HG03103 (cell line): Measurements from ENCODE around the gene PGAM2.

ENCODE experiments used
- ATAC-seq: cut with Tn5 transposase; IDR thresholded peaks from one replicate; pipeline ENCODE4 v1.9.1; 2021; ENCODE audit warnings: low read depth; ENCODE audit not compliant: unreplicated experiment

The PGAM2 gene

DNA sequence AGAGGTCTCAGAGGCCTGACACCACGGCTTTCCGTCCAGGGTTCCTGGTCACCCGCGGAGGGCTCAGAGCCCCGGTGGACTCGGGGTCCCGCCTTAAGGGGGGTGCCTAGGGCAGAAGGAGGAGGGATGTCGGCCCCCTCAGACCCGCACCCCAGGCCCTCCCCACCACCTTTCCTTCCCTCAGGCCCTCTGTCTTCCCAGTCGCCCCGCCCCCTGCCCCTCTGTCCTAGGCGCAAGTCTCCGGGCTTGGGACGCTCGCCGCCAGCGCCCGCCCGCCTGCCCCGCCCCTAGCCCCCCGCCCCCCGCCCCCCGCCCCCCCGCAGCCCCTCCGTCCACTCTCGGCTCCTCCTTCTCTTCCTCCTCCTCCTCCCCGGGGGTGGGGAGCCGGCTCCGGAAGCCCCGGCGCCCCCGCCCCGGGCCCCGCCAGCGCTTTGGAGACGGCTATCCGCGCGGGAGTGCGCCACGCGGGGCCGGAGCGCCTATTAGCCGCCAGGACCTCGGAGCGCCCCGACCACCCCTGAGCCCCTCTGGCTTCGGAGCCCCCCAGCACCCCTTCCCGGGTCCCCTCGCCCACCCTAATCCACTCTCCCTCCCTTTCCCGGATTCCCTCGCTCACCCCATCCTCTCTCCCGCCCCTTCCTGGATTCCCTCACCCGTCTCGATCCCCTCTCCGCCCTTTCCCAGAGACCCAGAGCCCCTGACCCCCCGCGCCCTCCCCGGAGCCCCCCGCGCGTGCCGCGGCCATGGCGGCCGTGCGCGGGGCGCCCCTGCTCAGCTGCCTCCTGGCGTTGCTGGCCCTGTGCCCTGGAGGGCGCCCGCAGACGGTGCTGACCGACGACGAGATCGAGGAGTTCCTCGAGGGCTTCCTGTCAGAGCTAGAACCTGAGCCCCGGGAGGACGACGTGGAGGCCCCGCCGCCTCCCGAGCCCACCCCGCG lies 38.8 kb upstream of the PGAM2 start, which contains the start of gene AEBP1:
Gene AEBP1 (plus strand): TSS at position 423 of the 937 bp plus-strand sequence. CDS start 321 bp downstream, at position 744.
- no peak for ATAC-seq

DNA sequence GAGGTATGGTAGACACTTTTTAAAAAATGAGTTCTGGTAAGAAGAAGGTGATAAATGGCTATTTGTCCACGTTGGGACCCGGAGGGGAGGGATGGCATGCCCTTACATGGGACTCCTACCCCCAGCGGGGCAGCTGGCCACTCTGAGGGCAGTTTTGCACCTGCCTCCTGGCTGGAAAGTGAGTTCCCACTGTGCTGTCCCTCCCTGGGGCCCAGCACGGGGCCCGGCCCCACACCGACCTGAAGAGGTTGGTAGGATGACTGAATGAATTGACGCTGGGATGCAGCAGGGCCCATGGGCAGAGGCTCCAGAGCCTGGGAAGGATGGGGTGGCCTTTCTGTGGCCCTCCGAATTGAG lies 38.2 kb upstream of the PGAM2 start:
- ATAC-seq: no peak

DNA sequence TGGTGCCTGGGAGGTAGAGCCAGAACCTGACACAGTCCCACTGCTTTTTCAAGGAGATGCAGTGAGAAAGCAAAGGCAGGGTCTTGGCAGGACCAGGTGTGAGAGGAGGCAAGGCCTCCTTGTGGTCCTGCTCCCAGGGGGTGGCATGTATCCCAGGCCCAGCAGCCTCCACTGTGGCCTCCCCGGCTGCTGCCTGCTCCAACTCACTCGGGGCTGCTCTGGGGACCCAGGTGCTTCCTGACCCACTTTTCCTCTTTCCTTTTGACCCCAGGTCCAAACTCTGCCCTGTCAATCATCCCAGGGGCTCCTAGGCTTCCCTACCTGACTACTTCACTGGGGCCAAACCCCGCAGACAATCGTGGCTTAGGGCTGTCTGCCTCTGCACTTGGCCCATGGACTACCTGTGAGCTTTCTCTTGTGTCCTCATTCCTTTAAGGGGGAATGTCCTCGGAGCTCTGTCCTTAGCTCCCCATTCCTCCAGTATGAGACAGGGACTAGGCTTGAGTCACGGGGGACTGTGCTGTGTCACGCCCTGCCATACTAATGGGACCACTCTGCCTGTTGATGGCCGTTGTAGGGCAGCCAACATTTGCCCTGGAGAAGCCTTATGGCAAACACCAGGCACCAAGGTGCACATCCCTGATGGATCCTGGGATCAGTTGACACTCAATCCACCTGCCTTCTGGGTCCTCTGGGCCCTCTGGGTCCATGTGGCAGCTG lies 37.6 kb upstream of the PGAM2 start:
- ATAC-seq: no peak

DNA sequence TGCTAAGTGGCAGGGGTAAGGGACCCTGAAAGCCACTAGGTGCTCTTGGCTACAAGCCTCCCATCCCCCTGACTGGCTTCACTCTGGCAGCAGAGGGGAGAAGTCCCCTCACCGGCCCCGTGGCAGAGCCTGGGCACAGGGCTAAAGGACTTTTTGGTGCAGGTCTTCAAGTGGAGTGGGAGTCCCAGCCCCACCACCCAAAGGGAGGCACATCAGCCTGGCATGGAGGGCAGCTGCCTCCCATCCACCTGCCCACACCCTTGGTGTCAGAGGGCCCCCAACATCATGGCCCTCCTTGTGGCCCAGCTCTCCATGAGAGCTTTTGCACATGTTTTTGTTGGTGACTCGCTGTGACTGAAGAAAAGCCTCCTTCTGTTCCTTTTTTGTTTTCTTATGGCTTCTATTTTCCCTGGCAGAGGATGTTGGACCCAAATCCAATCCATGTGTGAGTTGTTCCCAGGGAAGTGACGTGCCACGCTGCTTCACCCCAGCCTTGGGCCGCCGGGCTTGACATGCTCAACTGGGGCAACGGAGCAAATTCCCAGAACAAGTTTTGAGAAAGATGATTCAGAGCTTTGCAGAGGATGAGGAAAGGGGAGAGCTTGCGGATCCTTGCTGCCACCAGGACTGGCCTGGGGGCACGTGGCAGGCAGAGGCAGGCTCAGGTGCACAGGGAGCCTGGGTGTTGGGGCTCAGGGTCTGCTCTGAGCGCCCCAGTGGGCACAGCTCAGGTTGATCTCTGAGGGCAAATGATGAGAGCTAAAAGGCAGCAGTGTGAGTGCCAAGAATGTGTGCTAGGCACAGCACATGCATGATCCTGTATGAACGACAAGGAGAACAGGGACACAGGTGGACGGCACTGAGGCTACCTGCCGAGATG lies 36.8 kb upstream of the PGAM2 start:
- ATAC-seq: no peak

DNA sequence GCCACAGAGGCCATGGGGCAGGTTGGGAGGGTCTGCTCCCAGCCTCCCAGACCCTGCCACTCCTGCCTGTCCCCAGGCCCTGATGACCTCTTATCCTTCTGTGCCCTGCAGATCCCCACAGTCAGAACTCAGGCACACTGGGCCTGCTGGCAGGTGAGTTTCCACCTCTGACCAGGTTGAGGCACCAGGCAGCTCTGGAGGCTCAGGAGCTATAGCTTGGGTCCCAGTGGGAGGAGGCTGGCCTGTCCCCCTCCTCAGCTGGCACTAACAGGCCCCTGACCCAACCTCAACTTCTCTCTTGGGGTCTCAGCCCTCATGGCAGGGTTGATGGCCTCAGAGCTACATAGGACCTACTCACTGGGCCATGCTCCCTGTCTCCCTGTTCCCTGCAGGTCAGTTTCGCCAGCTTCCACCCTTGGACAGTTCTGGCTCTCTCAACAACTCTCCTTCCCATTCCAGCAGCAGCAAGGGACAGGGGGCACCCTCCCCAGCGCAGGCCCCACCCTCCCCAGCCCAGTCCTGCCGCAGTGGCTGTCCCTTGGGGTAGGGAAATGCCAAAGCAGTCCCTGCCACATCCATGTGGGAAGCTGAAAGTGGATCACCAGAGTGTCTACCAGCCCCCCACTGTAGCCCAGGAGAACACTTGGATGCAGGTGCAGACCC lies 36.1 kb upstream of the PGAM2 start:
- no peak for ATAC-seq

DNA sequence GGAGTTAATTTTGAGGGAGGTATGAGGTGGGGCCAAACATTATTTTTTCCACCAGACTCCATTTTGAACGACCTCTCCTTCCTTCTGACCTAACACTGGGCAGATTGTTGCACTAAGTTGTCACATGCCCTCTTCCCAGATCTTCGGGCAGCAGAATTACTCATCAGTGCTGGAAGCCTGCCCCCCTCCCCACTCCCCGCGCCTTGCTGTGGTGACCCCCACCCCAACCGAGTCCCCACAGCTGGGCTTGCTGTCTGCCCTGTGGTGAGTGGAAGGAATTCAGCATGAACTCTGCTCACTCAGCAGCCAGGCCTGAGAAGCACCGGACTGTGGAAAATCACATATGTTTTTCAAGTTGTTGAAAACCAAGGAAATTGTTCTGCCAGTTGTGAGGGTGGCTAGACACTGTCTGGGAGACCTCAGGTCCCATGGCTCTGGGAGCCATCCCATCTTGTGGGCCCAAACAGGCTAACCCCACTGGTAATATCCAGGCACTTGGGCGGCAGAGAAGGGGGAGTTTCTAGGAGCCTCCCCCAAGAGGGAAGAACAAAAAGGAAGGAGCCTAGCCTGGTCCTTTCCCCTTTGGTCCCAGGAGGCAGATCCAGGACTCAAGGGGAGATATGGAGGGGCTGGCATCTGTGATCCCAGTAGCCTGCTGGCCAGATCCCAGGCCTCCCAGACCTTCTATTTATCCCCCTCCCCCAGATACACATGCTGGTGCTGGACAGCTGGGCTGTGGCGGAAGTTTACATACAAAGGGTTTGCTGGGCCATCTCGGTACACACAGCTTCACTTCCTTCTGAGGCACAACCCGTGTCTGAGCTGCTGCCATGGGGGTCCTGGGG lies 35.3 kb upstream of the PGAM2 start:
- ATAC-seq: no peak

DNA sequence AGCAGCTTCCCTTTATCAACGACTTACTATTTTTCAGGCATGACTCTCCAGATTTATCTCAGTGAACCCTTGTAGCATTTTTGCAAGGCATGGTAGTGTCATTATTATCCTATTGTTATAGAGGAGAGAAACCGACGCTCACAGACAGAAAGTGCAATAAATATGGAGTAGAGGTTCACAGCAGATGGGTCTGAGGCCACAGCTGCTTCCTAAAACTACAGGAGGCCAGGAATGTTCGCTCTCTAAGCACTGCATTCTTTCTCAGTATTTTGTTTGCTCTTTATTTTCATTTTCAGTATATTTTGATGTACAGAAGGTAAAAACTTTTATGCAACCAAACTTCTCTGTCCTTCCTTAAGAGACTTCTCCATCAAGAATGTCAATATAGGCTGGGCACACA lies 34.3 kb upstream of the PGAM2 start:
- ATAC-seq: no peak

DNA sequence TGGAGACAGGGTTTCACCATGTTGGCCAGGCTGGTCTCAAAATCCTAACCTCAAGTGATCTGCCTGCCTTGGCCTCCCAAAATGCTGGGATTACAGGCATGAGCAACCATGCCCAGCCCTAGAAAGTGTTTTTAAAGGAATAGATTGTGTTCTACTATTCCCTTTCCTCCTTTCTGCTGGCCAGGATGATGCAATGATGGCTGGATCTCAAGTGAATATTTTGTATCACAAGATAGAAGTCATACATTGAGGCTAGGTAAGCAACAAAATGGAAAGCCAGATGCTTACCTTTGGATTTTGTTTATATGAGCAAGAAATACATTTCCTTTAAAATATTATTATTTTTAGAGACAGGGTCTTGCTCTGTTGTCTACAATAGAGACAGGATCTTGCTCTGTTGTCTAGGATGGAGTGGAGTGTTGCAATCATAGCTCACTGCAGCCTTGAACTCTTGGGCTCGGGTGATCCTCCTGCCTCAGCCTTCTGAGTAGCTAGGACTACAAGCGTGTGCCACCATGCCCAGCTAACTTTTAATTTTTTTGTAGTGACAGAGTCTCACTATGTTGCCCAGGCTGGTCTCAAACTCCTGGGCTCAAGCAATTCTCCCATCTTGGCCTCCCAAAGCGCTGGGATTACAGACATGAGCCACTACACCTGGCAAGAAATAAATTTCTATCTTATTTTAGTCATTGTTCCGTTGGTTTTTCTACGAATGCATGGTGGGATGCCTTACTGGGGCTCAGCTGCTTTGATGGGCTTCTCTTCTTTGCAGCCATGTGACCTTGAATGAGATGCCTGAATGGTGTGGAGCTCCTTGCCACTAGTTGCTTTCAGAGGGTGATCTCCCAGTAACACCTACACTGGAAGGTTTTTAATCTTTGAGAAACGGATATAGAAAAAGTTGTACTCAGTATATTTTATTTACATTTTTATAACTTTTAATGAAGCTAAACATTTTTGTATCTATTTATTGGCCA lies 33.0 kb upstream of the PGAM2 start:
- no peak for ATAC-seq

DNA sequence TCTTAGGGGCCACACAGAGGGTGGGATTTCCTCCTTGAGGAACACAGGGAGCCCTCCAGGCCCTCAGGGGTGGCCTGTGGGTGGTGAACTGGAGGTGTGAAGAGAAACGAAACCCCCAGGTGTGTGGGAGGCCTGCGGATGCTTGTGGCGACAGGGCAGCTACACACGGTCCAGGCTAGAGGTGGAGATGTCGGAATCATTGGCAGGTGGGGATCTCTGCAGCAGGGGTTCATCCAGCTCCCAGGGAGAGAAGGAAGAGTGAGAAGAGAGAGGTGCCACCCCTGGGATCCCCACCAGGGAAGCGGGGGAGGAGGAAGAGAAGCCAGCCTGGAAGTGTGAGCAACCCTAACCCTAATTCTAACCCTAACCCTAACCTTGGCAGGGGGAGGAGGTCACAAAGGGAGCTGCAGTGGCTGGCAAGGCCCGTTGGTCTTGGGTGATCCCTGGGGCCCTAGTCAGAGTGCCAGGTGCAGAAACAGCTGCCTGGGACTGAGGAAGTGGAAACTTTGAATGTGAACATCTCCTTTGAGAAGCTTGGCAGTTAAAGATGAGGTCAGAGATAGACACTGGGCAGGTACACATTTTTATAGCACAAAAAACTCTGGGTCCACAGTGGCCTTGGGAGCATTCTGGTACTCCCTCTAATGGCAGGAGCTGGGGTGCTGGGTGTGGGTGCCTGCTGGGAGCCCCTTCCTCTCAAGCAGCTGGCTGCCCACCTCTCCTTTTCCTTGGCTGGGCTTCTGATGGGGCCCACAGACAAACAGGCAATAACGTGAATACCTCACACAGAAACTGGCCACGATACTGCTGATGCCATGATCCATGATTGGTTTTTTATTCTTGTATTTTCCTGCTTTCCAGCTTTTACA lies 31.9 kb upstream of the PGAM2 start:
- peak; percentile 58 for ATAC-seq

DNA sequence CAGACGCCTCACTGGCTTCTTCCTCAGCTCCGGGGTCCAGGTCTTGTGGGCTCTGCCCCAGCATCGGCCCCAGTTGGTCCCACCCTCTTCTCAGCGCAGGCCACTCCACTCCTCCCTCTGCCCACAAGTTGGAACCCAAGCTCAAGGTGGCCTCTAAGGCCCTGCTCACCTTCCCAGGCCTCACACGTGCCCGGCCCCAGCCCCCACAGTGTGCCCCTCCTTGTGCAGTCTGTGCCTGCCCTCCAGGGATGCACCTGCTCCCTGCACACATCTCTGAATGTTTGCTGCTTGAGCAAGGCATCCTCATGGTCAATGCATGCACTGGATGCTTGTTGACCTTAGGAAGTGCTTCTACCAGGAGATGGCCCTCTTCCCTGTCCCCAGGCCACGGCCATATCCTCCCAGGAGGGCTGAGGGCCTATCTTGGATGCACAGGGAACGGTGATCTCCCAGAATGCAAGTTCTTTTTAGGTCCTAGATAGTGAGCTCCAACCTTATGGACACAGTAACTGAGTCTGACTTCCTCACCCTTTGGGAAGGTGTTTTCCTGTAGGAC lies 31.0 kb upstream of the PGAM2 start:
- no peak for ATAC-seq

DNA sequence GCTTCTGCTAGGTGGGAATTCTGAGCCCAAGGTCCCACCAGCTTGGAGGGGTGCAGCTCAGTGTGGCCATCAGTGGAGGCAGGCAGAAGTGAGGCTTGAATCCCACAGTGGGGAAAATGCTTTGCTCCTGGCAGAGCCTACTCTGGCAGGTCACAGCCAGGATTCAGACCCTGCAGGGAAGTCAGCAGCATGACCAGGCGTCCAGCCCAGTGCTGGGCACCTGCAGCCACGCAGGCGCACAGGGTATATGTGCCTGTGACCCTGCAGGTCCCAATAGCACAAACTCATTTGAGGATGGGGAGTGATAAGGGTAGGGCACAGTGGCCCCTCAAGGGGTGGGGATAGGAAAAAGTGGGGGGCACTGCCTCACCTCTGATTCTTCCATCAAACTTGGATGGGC lies 30.4 kb upstream of the PGAM2 start:
- ATAC-seq: no peak

DNA sequence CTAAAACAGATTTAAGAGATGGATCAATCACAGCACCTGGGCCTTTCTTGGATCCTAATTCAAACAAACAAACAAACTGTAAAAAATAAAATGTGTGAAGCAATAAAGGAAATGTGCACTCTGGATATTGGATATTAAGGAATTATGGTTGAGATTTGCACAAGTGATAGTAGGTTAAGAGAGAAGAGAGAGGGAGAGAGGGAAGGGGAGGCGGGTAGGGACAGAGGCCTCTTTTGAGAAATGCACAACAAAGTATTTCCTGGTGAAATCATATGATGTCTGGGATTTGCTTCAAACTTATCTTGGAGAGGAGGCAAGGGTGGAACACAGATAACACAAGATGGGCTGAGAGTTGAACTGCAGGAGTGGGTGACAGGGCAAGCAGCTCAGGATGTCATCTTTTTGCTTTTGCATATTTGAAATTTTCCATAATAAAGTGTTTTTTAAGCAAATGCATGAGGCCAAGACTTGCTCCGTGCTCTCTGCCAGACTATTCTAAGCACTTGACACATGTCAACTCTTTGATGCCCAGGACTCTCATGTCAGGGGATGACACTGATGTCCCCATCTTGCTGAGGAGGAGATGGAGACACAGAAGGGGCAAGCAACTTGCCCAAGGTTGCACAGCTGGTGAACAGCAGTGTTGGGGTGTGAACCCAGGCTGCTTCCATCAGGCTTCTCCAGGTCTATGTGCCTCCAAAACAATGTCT lies 29.7 kb upstream of the PGAM2 start:
- no peak for ATAC-seq

DNA sequence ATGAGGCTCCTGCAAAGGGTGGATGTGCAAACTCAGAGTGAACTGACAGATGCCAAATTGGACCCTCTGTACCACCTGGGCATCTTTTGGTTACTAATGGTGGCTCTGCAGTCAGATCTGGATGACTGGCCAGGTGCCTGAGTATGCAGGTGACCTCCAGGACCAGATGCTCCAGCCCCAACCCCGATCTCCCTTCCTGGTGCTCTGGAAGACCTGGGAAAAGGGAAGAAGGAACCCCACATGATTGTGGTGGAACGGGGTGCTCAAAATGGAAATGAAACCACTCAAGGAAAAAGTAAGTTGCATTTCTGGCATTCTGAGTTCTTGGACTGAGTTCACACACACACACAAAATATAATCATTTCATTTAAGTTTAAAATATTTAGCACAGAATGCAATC lies 29.0 kb upstream of the PGAM2 start:
- no peak for ATAC-seq

DNA sequence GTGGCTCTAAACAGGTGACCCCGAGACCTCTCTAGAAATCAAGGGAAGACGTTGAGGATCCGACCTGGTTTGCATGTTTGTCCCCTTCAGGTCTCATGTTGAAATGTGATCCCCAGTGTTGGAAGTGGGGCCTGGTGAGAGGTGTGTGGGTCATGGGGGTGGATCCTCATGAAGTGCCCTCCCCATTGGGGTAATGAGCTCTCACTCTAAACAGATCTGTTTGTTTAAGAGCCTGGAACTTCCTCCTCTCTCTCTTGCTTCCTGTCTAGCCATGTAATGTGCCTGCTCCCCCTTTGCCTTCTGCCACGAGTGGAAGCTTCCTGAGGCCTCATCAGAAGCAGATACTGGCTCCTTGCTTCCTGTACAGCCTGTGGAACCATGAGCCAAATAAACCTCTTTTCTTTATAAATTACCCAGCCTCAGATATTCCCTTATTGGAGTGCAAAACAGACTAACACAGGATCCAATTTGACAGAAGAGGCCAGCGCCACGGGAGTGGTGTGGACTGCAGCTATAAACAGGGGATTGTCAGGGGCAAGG lies 27.8 kb upstream of the PGAM2 start:
- no peak for ATAC-seq

DNA sequence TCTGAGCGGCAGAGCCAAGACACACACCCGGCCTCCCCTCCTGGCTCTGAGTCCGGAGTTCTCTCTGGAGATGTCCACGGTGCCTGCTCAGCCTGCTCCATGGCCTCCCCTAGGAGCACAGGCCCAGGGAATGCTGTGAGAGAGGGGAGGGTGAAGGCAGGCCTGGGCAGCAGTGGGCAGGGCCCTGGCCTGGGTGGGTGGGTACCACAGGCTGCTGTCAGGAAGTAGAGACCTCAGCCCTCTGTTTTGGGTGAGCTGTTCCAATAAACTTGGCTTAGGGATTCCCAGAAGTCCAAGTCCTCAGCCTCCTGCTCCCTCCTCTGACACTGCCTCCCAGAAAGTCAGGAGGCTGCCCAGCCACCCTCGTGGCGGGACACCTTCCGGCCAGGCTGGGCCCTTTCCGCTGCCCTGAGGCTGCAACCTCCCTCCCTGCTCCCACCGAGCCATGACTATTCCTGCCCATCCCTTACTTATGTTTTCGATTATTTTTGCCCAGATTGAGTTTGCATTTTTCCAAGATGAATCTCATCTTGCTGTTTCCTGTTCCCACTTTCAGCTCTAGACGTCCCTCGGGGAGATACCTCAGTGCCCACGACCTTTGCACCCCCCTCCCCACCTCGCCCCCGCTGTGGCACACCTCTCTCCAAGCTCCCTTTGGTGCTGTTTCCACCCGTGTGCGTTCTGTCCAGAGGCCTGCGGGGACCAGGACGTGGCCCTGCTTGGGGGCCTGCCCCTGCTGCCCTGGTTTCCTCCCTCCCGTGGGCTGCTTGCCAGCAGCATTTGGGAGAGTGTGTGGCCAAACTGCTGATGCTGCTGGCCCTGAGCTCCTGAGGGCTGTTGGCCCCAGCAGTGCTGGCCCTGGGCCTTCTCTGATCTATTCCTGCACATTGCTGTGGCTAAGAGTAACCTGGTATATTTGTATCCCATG lies 22.8 kb upstream of the PGAM2 start:
- ATAC-seq: no peak
